Activated naive CD4-positive, alpha-beta T cell treated with anti-CD3 and anti-CD28 coated beads for 36 hours (primary cell): ENCODE results near the gene ENDOD1. TPM values are rescaled to one million over a fixed set of nuclear protein-coding genes. Genes with fewer than 3 reads are reported as not detected.

Experiments used
- CTCF ChIA-PET: fragments of 350-600 bp; sonication (Branson Sonifier 250); formaldehyde crosslinking; loops from one replicate; lab custom pipeline; 2021; ENCODE audit warnings: antibody characterized with exemption; lab: Charles Lee
- DNase-seq: peaks from one replicate; pipeline ENCODE4 v3.0.0-alpha.2; 2020
- H3K27ac Mint-ChIP-seq: one replicate; pipeline ENCODE4 v1.8.0; 2021; ENCODE audit warnings: mild to moderate bottlenecking, mixed read lengths
- H3K27me3 Mint-ChIP-seq: one replicate; pipeline ENCODE4 v1.8.0; 2021; ENCODE audit warnings: low read depth, mixed read lengths
- H3K36me3 Mint-ChIP-seq: one replicate; pipeline ENCODE4 v1.8.0; 2021; ENCODE audit warnings: low read depth, mixed read lengths
- H3K4me1 Mint-ChIP-seq: one replicate; pipeline ENCODE4 v1.8.0; 2021; ENCODE audit warnings: low read depth, mixed read lengths
- H3K4me3 Mint-ChIP-seq: one replicate; pipeline ENCODE4 v1.8.0; 2021; ENCODE audit warnings: mild to moderate bottlenecking, moderate library complexity, mixed read lengths
- H3K9me3 Mint-ChIP-seq: one replicate; pipeline ENCODE4 v1.8.0; 2021; ENCODE audit warnings: mixed read lengths
- intact Hi-C: fragments of 100-400 bp; cut with micrococcal nuclease; formaldehyde crosslinking; loops from one replicate; pipeline ENCODE4 v1.15.1; 2023
- total RNA-seq, 2 experiments: library from RNA; stranded (reverse); gene quantifications; one replicate each; pipeline ENCODE4 v1.2.3, GENCODE V29; 2021

ENDOD1 gene
- total RNA-seq, 2 experiments from 2014 or later: 14.5 to 15.2 TPM

GRCh38 chr11:95161248-95161647, 71.6 kb downstream of the ENDOD1 start:
- CTCF ChIA-PET: interaction anchor here (1.6 to 12.5 kb wide), 2 partner anchors 70 to 545 kb away, joined by 3 to 281 read pairs; partner anchors contain the start of gene SESN3
- intact Hi-C loops: no loop called here
- Mint-ChIP-seq H3K36me3 (peaks cover 1% of the 10 kb centered on the region), H3K9me3 (peaks cover 2% of the 10 kb centered on the region), H3K4me3 (no peak overlapping the region), H3K4me1 (peaks cover 38% of the 10 kb centered on the region), H3K27me3 (no peaks in the 10 kb centered on the region), H3K27ac (no peak overlapping the region)
- DNase-seq: no peak

- Mint-ChIP-seq H3K9me3 (peaks cover 2% of the 10 kb centered on the region), H3K4me1 (peaks cover 33% of the 10 kb centered on the region), H3K27me3 (no peaks in the 10 kb centered on the region), H3K27ac (peak overlapping the region; percentile 80), H3K36me3 (peaks cover 1% of the 10 kb centered on the region), H3K4me3 (no peak overlapping the region)
- CTCF ChIA-PET: interaction anchor here (0.6 to 2.3 kb wide), 6 partner anchors 8 to 610 kb away, joined by 3 to 8 read pairs (median 5); no protein-coding TSS in a partner anchor
- no peak for DNase-seq
- intact Hi-C loops: no loop called here
Measured at GRCh38 chr11:95163106-95163505, 73.5 kb downstream of the ENDOD1 start.

- H3K9me3 Mint-ChIP-seq: peaks cover 2% of the 10 kb centered on the region
- CTCF ChIA-PET: interaction anchor here (1.3 to 2.3 kb wide), 3 partner anchors 11 to 540 kb away, joined by 3 to 8 read pairs (median 8); no protein-coding TSS in a partner anchor
- intact Hi-C loops: no loop called here
Measured at GRCh38 chr11:95165638-95166037, 76.0 kb downstream of the ENDOD1 start.

GRCh38 chr11:95166781-95167180, 77.1 kb downstream of the ENDOD1 start:
- Mint-ChIP-seq H3K4me3 (no peak overlapping the region), H3K27ac (no peak overlapping the region), H3K9me3 (peaks cover 2% of the 10 kb centered on the region), H3K36me3 (peaks cover 4% of the 10 kb centered on the region), H3K4me1 (peaks cover 27% of the 10 kb centered on the region), H3K27me3 (no peaks in the 10 kb centered on the region)
- no peak for DNase-seq
- CTCF ChIA-PET: interaction anchor here (0.7 to 1.3 kb wide), 4 partner anchors 12 to 539 kb away, joined by 3 to 8 read pairs (median 3); no protein-coding TSS in a partner anchor
- intact Hi-C loops: no loop called here

More at GRCh38 chr11:95165638-95166037, 76.0 kb downstream of the ENDOD1 start:
- no peak for DNase-seq
- H3K27ac Mint-ChIP-seq: no peak overlapping the region
- no peaks in the 10 kb centered on the region for H3K27me3 Mint-ChIP-seq
- H3K4me1 Mint-ChIP-seq: peaks cover 27% of the 10 kb centered on the region
- peaks cover 4% of the 10 kb centered on the region for H3K36me3 Mint-ChIP-seq
- H3K4me3 Mint-ChIP-seq: no peak overlapping the region

GRCh38 chr11:95170294-95170693, 80.6 kb downstream of the ENDOD1 start:
- Mint-ChIP-seq H3K4me3 (no peak overlapping the region), H3K36me3 (peaks cover 4% of the 10 kb centered on the region), H3K27me3 (no peaks in the 10 kb centered on the region), H3K4me1 (peaks cover 5% of the 10 kb centered on the region), H3K27ac (no peak overlapping the region), H3K9me3 (no peaks in the 10 kb centered on the region)
- CTCF ChIA-PET: interaction anchor here (0.9 to 1.1 kb wide), 2 partner anchors 62 to 503 kb away, joined by 3 to 5 read pairs; no protein-coding TSS in a partner anchor
- DNase-seq: no peak
- intact Hi-C loops: no loop called here

- CTCF ChIA-PET: interaction anchor here (0.9 to 1.3 kb wide), 3 partner anchors 24 to 531 kb away, joined by 3 to 4 read pairs (median 3); no protein-coding TSS in a partner anchor
- peaks cover 16% of the 10 kb centered on the region for H3K36me3 Mint-ChIP-seq
- no peak overlapping the region for H3K27ac Mint-ChIP-seq
- H3K27me3 Mint-ChIP-seq: no peaks in the 10 kb centered on the region
- no peak overlapping the region for H3K4me3 Mint-ChIP-seq
- no peak for DNase-seq
- peaks cover 3% of the 10 kb centered on the region for H3K4me1 Mint-ChIP-seq
- intact Hi-C loops: no loop called here
- H3K9me3 Mint-ChIP-seq: no peaks in the 10 kb centered on the region
Measured at GRCh38 chr11:95175818-95176380, 86.3 kb downstream of the ENDOD1 start.

Other genes with a start within 250 kb of the ENDOD1 start
- gene CWC15, start 116.3 kb upstream of the ENDOD1 start, total RNA-seq: 10 to 100 TPM; 70.6 to 72.3 TPM
- gene KDM4D, start 116.1 kb upstream of the ENDOD1 start, total RNA-seq: 1 to 10 TPM; 1.7 to 2.1 TPM
- not detected for gene KDM4E, start 64.6 kb upstream of the ENDOD1 start, total RNA-seq
- not detected for gene KDM4F, start 40.4 kb upstream of the ENDOD1 start, total RNA-seq
- 10 to 100 TPM; 20.5 to 22.9 TPM for gene SRSF8, start 22.9 kb upstream of the ENDOD1 start, total RNA-seq
- 10 to 100 TPM; 17.5 to 18.1 TPM for gene SESN3, start 141.4 kb downstream of the ENDOD1 start, total RNA-seq